PC-3 (cell line): Measurements from ENCODE around the gene CHIT1. TPM values are rescaled to one million over a fixed set of nuclear protein-coding genes. Genes with fewer than 3 reads are reported as not detected.

Experiments
- ATAC-seq: fragments of 200-7000 bp; cut with Tn5 transposase; 2 replicates; pipeline ENCODE4 v1.9.1; 2020; ENCODE audit warnings: mild to moderate bottlenecking, moderate library complexity
- BruUV-seq: library from RNA; stranded (reverse); fragments of 400-500 nt; replicated peaks from 2 replicates; lab custom pipeline; 2021; lab: Mats Ljungman, UMichigan
- CTCF ChIA-PET: fragments of 300-600 bp; sonication (Branson Sonifier 250); formaldehyde crosslinking; loops from one replicate; lab custom pipeline; 2022; ENCODE audit warnings: antibody characterized with exemption; lab: Charles Lee
- POLR2A ChIA-PET: fragments of 300-600 bp; sonication (Branson Sonifier 250); formaldehyde crosslinking; loops from one replicate; lab custom pipeline; 2022; ENCODE audit warnings: antibody characterized with exemption; ENCODE audit not compliant: unreplicated experiment; lab: Charles Lee
- DNase-seq: peaks from one replicate; pipeline ENCODE4 v3.0.0-alpha.2; 2015
- H2AFZ ChIP-seq: fragments of 300-600 bp; sonication (generic); 2 replicates; pipeline ENCODE4 v1.6.0; 2016; ENCODE audit warnings: antibody characterized with exemption, low read length
- H3F3A ChIP-seq: fragments of 300-600 bp; sonication (generic); one replicate; pipeline ENCODE4 v1.6.0; 2017; ENCODE audit warnings: antibody characterized with exemption, low read length, control low read depth, mild to moderate bottlenecking; ENCODE audit not compliant: unreplicated experiment
- H3K27ac ChIP-seq: fragments of 300-600 bp; sonication (generic); 2 replicates; pipeline ENCODE4 v1.5.1; 2016; ENCODE audit warnings: mild to moderate bottlenecking, low read length
- H3K27me3 ChIP-seq: fragments of 300-600 bp; sonication (generic); 2 replicates; pipeline ENCODE4 v1.6.1; 2016; ENCODE audit warnings: low read length, mixed read lengths
- H3K36me3 ChIP-seq: fragments of 300-600 bp; sonication (generic); 2 replicates; pipeline ENCODE4 v1.6.1; 2016; ENCODE audit warnings: low read depth, mixed run types, low read length, mixed read lengths
- H3K4me1 ChIP-seq: fragments of 300-600 bp; sonication (generic); 2 replicates; pipeline ENCODE4 v1.5.1; 2016; ENCODE audit warnings: low read length; ENCODE audit not compliant: insufficient read depth
- H3K4me2 ChIP-seq: fragments of 300-600 bp; sonication (generic); 2 replicates; pipeline ENCODE4 v1.6.0; 2016; ENCODE audit warnings: low read length
- H3K4me3 ChIP-seq: fragments of 300-600 bp; sonication (generic); 2 replicates; pipeline ENCODE4 v1.5.1; 2016; ENCODE audit warnings: mild to moderate bottlenecking, low read length, mixed read lengths
- H3K79me2 ChIP-seq: fragments of 300-600 bp; sonication (generic); 2 replicates; pipeline ENCODE4 v1.6.1; 2017; ENCODE audit warnings: low read length, mixed read lengths
- H3K9ac ChIP-seq: fragments of 300-600 bp; sonication (generic); 2 replicates; pipeline ENCODE4 v1.6.0; 2016; ENCODE audit warnings: mild to moderate bottlenecking, low read length
- H3K9me2 ChIP-seq: fragments of 300-600 bp; sonication (generic); replicated peaks from 2 replicates; pipeline ENCODE4 v1.6.1; 2016; ENCODE audit warnings: mixed run types, low read length, mixed read lengths
- H3K9me3 ChIP-seq: fragments of 300-600 bp; sonication (generic); 2 replicates; pipeline ENCODE4 v1.6.1; 2016; ENCODE audit warnings: low read length, mixed read lengths
- H4K20me1 ChIP-seq: fragments of 300-600 bp; sonication (generic); 2 replicates; pipeline ENCODE4 v1.6.1; 2016; ENCODE audit warnings: low read length, mixed read lengths
- CTCF ChIP-seq: fragments of 300-600 bp; sonication (generic); conservative IDR thresholded peaks from 2 replicates; pipeline ENCODE4 v1.5.1; 2017; ENCODE audit warnings: antibody characterized with exemption, low read depth, mild to moderate bottlenecking, low read length
- EZH2 ChIP-seq: fragments of 300-600 bp; sonication (generic); IDR thresholded peaks from one replicate; pipeline ENCODE4 v1.6.1; 2017; ENCODE audit warnings: antibody characterized with exemption, mild to moderate bottlenecking, low read length; ENCODE audit not compliant: unreplicated experiment
- EZH2phosphoT487 ChIP-seq: fragments of 300-600 bp; sonication (generic); IDR thresholded peaks from 2 replicates; pipeline ENCODE4 v1.6.1; 2018; ENCODE audit warnings: mild to moderate bottlenecking, antibody characterized with exemption, low read length, borderline replicate concordance
- intact Hi-C: fragments of 100-400 bp; cut with micrococcal nuclease; formaldehyde crosslinking; loops from 2 replicates; pipeline ENCODE4 v1.9.0; 2023
- total RNA-seq: library from RNA; depleted of rRNA; stranded (reverse); fragments of >200 nt; gene quantifications from 2 replicates; pipeline ENCODE4 v1.2.3, GENCODE V29; 2014

The CHIT1 gene
- total RNA-seq, 1 experiment from 2014 or later, result not detected

GRCh38 chr1:203210350-203210749 is 19.1 kb downstream of the CHIT1 start:
- BruUV-seq, result no TSS peak
- H3K27me3 ChIP-seq, result peaks cover 23% of the 10 kb centered on the region; the same call in 1 of the 2 replicates
- ChIA-PET POLR2A (no interaction called here), CTCF (no interaction called here)
- intact Hi-C loops, result no loop called here
- TF ChIP-seq EZH2 (no peak), EZH2phosphoT487 (no peak), CTCF (no peak)
- DNase-seq (no peak), ATAC-seq (no peak)
- H3K4me1 ChIP-seq, result no peaks in the 10 kb centered on the region
- H3K9ac ChIP-seq, result no peak overlapping the region
- H3K9me2 ChIP-seq, result no peaks in the 10 kb centered on the region
- H3K79me2 ChIP-seq, result no peaks in the 10 kb centered on the region
- H3F3A ChIP-seq, result no peaks in the 10 kb centered on the region
- H2AFZ ChIP-seq, result no peak overlapping the region
- H3K4me3 ChIP-seq, result no peak overlapping the region
- no peaks in the 10 kb centered on the region for H3K36me3 ChIP-seq
- no peaks in the 10 kb centered on the region for H3K9me3 ChIP-seq
- H3K4me2 ChIP-seq, result no peak overlapping the region
- H4K20me1 ChIP-seq, result no peaks in the 10 kb centered on the region
- H3K27ac ChIP-seq, result no peak overlapping the region

- Histone ChIP-seq H3K4me3 (no peak overlapping the region), H3K9me2 (no peaks in the 10 kb centered on the region), H4K20me1 (no peaks in the 10 kb centered on the region), H3K9me3 (no peaks in the 10 kb centered on the region), H3K27me3 (peaks cover 34% of the 10 kb centered on the region), H2AFZ (no peak overlapping the region), H3K36me3 (no peaks in the 10 kb centered on the region), H3K79me2 (no peaks in the 10 kb centered on the region), H3K9ac (no peak overlapping the region), H3K4me2 (no peak overlapping the region), H3K4me1 (no peaks in the 10 kb centered on the region), H3F3A (no peaks in the 10 kb centered on the region), H3K27ac (no peak overlapping the region)
- ATAC-seq (no peak), DNase-seq (no peak)
- intact Hi-C loops, result no loop called here
- TF ChIP-seq EZH2phosphoT487, result no peak
- no peak for TF ChIP-seq EZH2
- TF ChIP-seq CTCF, result no peak
- ChIA-PET CTCF (interaction anchor here (0.6 kb wide), 1 partner anchor 651 kb away, joined by 12 read pairs; no protein-coding TSS in a partner anchor), POLR2A (no interaction called here)
- no TSS peak for BruUV-seq
Measured at GRCh38 chr1:203208181-203208580, 21.3 kb downstream of the CHIT1 start.

GRCh38 chr1:203207751-203208150 is 21.7 kb downstream of the CHIT1 start:
- H3K4me1 ChIP-seq, result no peaks in the 10 kb centered on the region
- TF ChIP-seq CTCF, result no peak
- TF ChIP-seq EZH2phosphoT487, result no peak
- TF ChIP-seq EZH2, result no peak
- DNase-seq, result no peak
- no peaks in the 10 kb centered on the region for H3F3A ChIP-seq
- no peak for ATAC-seq
- H3K9me3 ChIP-seq, result no peaks in the 10 kb centered on the region
- H3K79me2 ChIP-seq, result no peaks in the 10 kb centered on the region
- H3K27me3 ChIP-seq, result peaks cover 38% of the 10 kb centered on the region
- no peaks in the 10 kb centered on the region for H3K9me2 ChIP-seq
- no peak overlapping the region for H3K4me3 ChIP-seq
- BruUV-seq, result no TSS peak
- no peaks in the 10 kb centered on the region for H3K36me3 ChIP-seq
- H4K20me1 ChIP-seq, result no peaks in the 10 kb centered on the region
- ChIA-PET CTCF (no interaction called here), POLR2A (no interaction called here)
- no peak overlapping the region for H2AFZ ChIP-seq
- no peak overlapping the region for H3K9ac ChIP-seq
- no peak overlapping the region for H3K27ac ChIP-seq
- intact Hi-C loops, result no loop called here
- no peak overlapping the region for H3K4me2 ChIP-seq
